Kidney tubule cell (primary cell): ENCODE results near the gene FIP1L1.
A peak's percentile ranks its signal among the peaks of the same experiment; 100 is the strongest.

Source experiments
- DNase-seq: peaks from one replicate; pipeline ENCODE4 v3.0.0-alpha.2; 2018; ENCODE audit warnings: low spot score

Gene FIP1L1

DNA sequence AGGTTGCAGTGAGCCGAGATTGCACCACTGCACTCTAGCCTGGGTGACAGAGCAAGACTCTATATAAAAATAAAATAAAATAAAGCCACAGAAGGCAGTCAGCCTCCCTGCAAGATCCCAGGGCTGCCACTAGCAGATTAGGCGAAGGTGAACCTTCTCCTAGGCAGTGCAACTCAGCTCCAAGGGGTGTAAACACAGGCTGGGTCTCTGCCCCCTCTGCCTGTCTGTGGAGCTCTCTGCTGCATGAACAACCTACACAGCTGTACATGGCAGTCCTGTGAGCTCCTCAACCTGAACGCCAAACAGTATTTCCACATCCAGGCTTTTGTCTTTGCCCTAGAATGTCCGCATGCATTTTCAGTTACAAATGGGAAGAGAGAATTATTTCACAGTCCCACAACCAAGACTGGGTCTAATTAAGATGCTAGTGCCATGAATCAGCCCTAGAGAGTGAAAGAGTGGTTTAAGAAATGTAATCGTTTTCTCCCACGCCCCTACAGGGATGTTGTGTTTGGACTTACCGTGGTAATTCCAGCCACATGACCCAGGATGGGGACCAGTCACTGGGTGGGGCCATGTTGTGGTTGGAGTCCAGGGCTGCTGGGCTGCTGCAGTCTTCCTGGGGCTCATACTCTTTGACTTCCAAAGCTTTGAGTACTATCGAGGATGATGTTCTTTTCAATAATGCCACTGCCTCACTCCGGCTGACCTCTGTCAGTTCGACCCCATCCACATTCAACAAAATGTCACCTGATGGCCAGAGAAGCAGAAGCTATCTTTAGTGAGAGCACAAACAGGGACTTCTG, 99.0 kb downstream of the FIP1L1 start:
- peak; percentile 76 for DNase-seq

DNA sequence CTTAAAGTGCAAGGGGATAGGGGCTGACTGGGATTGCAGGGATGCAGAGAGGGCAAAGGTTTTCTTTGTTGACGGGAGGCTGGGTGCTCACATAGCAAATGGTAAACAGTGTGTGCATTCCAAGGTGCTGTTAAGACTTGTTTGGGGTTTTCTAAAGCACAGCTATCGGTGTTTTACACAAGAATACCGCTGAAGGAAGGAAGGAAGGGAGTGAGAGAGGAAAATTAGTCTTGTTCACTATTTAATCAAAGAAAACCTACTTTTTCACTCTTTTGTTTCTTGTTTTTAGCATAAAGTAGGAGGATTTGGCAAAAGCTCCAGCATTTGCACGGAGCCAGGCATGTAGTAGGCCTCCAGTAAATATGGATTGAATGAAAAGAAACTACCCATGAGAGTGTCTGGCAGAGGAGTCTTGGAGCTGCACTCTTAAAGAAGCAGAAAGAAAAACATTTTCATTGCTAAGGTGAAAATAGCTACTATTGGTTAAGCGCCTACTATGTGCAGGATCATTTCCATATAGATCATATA, 99.7 kb downstream of the FIP1L1 start:
- no peak for DNase-seq

GRCh38 chr4:53477636-53478035, 100.2 kb downstream of the FIP1L1 start:
- no peak for DNase-seq

DNA sequence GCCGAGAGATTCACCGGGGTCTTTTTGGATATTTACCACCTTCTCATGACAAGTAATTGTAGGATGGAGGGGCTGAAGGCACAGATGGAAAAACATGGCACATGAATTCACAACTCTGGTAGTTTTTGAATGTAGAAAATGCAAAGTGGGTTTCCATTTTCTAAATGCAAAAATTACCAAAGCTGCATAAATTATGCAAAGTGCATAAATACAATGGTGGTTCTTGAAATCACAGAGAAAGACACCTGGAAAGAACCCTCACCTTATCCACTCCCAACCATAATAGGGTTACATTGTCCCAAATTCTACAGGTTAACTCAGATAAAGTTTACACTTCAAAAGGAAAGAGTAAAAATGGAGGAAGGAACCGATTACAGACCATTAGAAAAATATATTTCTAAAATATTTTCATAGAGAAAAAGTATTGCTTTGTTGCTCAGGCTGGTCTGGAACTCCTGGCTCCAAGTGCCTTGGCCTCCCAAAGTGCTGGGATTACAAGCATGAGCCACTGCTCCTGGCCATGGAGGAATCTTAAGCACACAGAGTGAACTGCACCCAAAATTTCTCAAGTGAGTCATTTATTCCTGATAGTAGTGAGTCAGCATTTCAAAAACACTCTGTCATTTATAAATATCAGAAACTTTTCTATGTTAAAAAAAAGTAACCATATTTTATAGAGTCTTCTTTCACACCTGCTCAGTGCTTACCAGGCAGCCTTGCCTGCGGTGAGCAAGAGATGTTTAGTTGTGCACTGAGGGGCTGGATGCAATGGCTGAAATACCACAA, 101.4 kb downstream of the FIP1L1 start:
- peak; percentile 83 for DNase-seq

DNA sequence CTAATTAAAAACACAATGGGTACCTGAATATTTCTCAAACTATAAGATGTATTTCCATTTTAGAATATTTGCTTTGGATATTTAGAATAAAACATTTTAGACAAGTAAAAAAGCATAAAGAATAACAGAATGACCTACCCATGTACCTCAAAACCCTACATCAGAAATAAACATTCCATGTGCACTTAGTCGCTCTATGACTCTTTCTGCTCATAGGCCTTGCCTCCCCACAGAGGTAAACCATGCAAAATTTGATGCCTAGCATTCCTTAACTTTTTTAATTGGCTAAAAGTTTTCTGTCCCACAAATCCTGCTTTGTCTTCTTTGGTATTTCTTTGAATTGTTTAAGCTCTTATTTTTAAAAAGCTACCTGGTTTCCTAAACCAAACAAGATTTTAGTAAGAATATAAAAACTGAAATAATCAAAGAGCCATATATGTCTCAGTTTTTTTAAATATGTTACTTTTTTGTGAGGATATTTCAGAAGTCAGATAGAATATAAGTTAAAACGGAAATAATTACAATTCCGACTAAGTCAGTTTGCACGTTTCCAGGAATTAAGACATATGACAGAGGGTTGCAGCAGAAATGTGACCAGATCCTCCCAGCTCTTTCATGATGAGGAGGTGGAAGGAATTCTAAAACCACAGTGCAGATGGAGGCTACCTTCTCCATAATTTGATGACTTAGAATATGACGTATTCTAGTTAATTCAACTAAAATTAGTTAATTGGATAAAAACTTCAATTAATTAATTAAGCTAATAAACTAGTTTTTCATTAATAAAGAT, 102.5 kb downstream of the FIP1L1 start:
- peak; percentile 68 for DNase-seq

GRCh38 chr4:53480909-53481308, 103.5 kb downstream of the FIP1L1 start:
- no peak for DNase-seq

DNA sequence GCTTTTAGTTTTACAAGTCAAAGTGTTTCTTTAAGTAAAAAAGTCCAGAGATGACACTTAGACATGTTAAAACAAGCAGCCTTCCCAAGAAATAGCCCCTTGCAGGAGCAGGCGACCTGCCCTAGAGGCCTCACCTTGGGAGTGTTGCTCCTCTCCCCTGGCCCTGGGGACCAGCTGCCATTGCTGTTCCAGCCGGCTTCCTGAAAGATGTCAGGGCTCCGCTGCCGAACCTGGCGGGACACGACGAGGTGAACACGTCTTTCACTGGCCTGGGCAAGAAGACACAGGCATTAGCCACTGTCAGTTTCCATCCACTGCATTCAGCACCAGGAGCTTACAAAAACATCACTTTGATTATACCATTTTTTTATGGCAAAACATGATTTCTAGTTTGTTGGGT, 104.1 kb downstream of the FIP1L1 start:
- no peak for DNase-seq

DNA sequence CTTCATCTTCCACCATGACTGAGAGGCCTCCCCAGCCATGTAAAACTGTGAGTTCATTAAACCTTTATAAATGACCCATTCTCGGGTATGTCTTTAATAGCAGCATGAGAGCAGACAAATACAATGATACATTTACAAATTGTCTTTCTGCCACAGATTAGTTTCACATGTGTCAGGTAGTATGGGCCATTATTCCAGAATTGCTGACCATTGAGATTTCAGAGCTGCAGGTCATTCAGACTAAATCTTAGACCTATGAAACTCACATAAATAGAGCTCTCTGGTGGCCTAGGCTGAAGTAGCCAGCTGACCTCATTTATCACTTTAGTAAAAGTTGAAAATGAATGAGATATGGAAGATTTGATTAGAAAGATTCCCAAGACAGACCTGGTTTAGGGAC, 105.8 kb downstream of the FIP1L1 start:
- no peak for DNase-seq

GRCh38 chr4:53484911-53485657, 107.6 kb downstream of the FIP1L1 start:
- DNase-seq, result no peak

- DNase-seq, result no peak
Observed at GRCh38 chr4:53485658-53486040, 108.2 kb downstream of the FIP1L1 start.

DNA sequence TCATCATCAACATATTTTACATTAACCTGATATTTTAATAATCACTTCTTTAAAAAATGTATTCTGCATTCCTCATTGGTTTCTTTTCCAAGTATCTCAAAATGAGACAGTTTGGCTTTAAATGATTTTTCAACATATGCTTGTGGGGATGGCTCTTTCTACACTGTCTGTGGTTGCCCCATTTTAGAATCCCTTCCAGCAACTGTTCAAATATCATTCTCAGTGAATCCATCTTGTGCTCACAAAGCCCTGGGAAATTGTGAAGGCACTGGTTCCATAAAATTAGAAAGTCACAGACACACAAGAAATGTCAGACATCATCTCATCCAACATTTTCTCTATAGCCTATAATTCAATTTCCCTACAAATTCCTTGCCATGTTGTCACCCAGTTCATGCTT, 110.3 kb downstream of the FIP1L1 start:
- peak; percentile 20 for DNase-seq

DNA sequence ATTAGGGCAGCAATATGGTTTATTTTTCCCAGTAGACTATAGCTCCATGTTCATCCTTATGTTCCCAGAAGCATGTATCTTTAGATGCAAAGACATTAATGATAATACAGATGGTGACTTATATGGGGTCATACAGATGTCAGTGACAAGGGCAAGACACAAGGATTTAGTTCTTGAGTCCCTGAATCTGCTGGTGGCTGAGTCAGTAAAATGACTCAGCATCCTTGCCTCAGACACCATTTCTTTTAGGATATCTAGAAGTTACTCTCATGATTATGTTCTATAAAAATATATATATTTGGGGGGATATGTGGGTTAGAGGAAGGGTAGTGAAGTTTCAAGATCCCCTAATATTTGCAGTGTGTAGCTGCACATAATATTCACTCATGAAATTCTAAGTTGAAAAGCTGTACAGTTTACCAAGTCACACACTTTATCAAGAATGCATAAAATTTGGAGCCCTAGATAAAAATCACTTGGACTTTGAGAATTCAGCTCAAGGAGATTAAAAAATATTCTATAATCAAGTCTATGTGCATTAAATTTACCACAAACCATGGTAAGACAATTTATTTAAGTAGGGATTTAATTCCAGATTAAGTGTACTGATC, 111.9 kb downstream of the FIP1L1 start:
- DNase-seq, result peak; percentile 58

DNA sequence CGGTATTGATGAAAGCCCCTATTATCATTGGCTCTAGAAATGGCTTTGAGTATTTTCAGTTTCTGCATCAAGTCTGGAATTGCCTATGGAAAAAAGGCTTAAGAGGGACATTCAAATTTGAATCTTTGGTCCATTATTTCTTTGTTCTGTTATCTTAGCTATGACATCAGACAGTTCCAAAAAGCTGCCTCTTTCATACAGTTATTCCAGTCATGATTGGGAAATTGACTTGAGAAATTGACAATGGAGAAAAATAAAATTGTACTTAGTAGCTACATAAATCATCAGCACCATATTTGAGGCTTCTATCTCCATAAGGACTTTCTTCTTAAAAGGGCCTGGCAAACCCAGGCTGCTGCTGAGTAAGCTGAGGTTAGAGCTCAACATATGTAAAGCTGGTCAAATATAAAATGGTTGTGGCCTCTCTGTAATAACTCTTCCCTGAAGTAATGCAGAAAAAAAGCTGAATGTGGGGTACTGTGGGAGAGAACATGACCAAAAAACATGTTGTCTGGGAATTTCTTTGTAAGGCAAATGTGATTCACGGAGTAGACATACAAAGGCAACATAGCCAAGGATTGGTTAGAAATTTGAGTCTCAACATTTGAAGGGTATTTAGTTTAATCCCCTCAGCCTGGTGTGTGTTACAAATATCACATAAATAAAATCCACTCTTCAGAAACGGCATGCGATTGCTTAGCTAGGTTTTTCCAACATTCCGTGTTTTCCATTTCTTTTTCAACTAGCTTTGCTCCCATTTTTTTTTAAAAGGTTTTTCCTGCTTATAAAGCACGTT, 112.9 kb downstream of the FIP1L1 start:
- no peak for DNase-seq

DNA sequence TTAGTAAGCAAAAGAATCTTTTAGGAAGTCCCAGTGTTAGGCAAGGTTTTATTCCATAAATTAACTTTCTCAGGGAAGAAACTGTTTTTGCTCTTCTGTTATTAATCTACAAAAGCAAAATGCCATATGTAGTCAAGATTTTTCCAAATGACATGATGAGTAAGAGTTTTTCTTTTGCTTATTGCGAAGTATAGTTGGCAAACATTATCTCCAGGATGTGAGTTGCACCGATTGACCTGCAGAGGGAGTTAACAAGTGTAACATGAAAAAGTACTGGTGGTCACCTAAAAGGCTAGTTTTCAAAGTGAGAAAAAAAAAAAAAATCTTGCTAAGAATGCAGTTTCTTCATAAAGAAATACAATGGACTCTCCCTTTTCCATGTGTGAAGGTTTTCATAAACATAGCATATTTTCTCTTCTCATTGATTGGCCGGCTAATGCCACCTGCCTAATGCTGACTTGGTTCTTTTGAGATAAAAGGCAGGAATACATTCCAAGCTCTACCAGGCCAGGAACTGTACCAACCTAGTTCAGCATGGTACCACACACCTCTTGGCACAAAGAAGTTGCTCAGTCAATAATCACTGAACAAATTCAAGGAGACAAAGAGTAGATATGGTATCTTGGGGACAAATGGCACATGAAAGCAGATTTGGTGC, 113.7 kb downstream of the FIP1L1 start:
- peak; percentile 52 for DNase-seq

GRCh38 chr4:53494851-53495250, 117.4 kb downstream of the FIP1L1 start:
- DNase-seq, result no peak

DNA sequence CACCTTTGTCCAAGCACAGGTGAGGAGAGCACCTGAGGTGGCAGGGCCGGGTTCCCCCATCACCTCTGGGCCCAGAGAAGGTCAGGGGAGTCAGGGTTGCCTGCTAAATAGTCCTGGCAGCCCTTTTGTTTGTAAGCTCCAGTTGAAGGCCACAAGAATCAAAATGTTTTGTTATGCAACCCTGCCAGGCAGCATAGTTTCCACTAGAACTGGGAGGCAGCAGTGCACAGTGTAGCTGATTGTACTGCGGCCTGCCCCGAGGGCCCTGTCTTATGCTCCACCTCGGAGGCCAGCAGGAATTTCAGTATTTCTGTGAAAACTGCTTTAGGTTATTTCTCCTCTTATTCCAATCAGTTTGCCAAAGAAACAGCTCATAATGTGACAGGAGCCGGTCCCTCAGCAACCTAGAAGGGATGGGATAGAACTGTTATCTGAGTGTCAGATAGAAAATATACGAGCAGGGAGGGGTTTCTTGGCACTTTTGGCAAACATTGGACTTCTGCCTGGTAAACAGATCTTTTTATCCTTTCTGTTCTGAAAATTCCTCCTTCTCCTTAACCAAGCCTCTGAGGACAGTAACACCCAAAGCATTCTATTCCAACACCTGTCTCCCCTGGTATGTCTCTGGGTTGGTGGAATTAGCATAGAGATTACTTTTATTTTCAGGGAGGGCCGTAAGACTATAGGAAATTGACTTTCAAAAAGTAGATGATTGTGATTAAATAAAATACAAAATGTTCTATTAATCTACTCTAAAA, 120.2 kb downstream of the FIP1L1 start:
- no peak for DNase-seq

- DNase-seq, result no peak
Observed at GRCh38 chr4:53498706-53499105, 121.3 kb downstream of the FIP1L1 start.

GRCh38 chr4:53499791-53500190, 122.3 kb downstream of the FIP1L1 start:
- no peak for DNase-seq

GRCh38 chr4:53500546-53500945, 123.1 kb downstream of the FIP1L1 start:
- DNase-seq, result peak; percentile 36
